AG09309 (cell line): ENCODE data around the gene POGLUT2.

Source experiments
- DNase-seq: peaks from one replicate; pipeline ENCODE4 v3.0.0-alpha.2; 2010; ENCODE audit warnings: low read depth
- H3K4me3 ChIP-seq: 2 replicates; pipeline ENCODE4 v1.5.1; 2011; ENCODE audit warnings: mild to moderate bottlenecking, low read depth, low read length, moderate library complexity; ENCODE audit not compliant: control insufficient read depth
- TF ChIP-seq, protein P1 (sequence below): IDR thresholded peaks from 2 replicates; pipeline ENCODE4 v1.5.1; 2011; ENCODE audit warnings: mild to moderate bottlenecking, low read depth, low read length, inconsistent platforms; ENCODE audit not compliant: insufficient read depth, control insufficient read depth; ENCODE audit errors: missing control alignments

POGLUT2 gene

DNA sequence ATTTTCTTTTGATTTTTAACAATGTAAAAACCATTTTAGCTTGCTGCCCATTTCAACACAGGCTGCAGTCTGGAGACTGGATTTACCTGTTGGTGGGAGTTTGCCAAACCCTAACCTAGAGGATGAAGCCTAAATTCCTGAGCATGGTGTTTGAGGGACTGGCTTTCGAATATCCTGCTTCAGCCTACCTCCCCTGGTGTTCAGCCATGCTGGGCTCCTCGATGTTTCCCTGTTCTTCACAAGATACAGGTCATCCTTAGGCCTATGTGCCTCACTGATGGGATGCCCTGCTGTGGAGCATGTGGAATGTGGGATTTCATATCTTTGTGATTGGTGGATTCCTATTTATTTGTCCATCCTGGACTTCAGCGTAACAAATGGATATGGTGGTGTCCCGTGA, 26.6 kb upstream of the POGLUT2 start:
- H3K4me3 ChIP-seq = no peak overlapping the region
- no peak for DNase-seq
- TF ChIP-seq, protein P1, sequence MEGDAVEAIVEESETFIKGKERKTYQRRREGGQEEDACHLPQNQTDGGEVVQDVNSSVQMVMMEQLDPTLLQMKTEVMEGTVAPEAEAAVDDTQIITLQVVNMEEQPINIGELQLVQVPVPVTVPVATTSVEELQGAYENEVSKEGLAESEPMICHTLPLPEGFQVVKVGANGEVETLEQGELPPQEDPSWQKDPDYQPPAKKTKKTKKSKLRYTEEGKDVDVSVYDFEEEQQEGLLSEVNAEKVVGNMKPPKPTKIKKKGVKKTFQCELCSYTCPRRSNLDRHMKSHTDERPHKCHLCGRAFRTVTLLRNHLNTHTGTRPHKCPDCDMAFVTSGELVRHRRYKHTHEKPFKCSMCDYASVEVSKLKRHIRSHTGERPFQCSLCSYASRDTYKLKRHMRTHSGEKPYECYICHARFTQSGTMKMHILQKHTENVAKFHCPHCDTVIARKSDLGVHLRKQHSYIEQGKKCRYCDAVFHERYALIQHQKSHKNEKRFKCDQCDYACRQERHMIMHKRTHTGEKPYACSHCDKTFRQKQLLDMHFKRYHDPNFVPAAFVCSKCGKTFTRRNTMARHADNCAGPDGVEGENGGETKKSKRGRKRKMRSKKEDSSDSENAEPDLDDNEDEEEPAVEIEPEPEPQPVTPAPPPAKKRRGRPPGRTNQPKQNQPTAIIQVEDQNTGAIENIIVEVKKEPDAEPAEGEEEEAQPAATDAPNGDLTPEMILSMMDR = no peak

DNA sequence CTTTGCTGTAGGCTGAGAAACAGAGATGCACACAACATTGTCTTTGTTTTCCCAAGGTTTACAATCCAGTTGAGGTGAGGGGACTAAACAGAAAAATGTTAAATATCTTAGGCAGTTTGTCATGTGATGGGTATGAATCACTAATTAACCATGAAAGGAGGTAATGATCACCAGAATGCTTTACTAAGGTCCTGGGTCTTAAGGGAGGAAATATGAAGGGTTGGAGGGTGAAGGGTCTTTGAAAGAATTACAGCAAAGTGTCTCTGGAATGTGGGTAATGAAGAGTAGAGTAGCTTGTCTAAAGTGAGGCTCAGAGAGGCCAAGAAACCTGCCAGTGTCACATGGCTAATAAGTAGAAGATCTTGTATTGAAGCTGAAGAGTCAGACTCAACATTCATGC, 19.1 kb upstream of the POGLUT2 start:
- no peak overlapping the region for H3K4me3 ChIP-seq
- TF ChIP-seq, protein P1 = no peak
- no peak for DNase-seq

DNA sequence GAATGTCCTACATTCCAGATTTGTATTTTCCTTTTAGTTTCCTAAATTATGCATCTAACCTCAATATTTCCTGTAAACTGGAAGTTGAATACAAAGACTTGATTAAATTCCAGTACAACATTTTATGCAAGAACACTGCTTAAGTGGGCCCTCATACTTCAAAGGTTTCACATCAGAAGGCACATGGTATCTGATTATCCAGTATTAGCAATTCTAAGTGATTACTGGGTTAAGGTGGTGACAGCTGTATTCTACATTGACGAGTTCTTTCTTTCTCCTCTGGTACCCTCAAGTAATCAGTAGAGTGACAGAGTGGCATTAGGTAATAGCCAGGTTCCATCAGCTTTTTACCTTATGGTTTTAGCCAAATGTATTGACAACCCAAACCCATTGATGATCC, 18.5 kb upstream of the POGLUT2 start:
- H3K4me3 ChIP-seq = no peak overlapping the region
- no peak for DNase-seq
- TF ChIP-seq, protein P1 = no peak

DNA sequence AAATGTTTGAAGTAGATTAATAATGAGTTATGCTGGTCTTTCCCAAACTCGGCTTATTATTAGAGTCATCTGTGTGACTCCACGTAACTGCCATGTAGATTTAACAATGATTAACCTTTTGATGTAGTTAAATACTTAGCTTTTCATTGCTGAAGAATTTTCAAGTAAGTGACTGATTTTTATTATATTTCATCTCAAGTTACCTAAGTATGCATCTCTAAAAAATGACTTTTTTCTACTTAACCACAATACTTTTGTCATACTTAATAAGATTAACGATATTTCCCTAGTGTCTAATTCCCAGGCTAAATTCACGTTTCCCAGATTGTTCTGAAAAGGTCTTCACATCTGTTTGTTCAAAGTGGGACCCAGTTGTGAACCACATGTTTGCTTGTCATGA, 17.9 kb upstream of the POGLUT2 start:
- H3K4me3 ChIP-seq = no peak overlapping the region
- no peak for DNase-seq
- TF ChIP-seq, protein P1 = no peak

DNA sequence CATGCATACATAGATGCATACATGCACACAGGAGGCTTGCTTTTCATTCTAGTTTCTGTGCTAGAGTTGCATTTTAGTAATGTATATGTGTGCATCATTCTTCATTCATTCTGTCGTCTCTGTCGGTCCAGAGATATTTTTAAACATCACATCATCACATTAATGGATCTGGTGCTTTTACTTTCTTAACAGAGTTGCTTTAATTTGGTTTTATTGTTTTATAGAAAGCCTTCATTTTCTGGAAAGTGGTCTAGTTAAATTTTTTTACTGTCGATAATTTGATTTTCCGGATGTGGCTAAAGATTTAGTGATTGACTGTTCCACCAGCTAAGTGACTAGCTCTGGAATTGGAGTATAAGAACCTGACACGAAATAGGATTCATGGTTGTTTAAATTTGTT, 17.0 kb upstream of the POGLUT2 start:
- DNase-seq = no peak
- TF ChIP-seq, protein P1 = no peak
- no peak overlapping the region for H3K4me3 ChIP-seq

DNA sequence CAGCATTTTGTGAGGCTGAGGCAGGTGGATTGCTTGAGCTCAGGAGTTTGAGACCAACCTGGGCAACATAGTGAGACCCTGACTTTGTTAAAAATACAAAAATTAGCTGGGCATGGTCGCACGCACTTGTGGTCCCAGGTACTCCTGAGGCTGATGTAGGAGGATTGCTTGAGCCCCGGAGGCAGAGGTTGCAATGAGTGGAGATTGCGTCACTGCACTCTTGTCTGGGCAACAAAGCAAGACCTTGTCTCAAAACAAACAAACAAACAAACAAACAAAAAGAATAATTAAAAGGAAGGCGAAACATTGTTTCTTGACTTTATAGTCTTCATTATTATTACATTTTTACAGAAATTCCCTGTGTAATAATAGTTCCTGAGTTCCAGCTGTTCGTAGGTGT, 16.0 kb upstream of the POGLUT2 start:
- TF ChIP-seq, protein P1 = no peak
- DNase-seq = no peak
- H3K4me3 ChIP-seq = no peak overlapping the region

DNA sequence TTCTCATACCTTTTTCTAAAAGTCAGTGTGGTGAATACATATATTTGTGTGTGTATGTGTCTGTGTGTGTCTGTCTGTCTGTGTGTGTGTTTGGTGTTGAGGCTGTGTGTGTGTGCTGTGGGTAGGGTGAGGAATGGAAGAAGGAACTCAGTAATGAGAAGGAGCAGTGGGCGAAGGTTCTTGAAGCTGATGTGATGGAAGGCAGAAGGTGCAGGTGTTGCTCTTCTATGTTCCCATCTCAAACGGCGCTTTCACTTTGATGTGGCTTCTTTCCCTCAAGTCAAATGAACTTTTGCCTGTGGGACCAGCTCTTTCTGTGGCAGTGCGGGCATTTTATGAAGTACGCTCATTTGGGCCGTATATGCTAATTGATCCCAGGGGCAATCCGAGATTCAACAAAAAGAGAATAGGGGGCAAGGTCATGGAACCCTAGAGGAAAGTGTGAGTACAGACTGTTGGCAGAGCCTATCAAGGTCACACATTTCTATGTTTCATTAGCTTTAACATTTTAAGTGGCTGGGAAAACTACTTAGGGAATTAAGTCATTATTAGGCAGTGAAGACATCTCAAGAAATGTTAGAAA, 15.3 kb upstream of the POGLUT2 start:
- no peak for DNase-seq
- TF ChIP-seq, protein P1 = no peak
- H3K4me3 ChIP-seq = no peak overlapping the region
